Effector CD8-positive, alpha-beta T cell (primary cell): ENCODE measurements around the gene MACROH2A2.
"Not testable (repeated sequence)": the region's sequence is repeated elsewhere in the genome, so short reads cannot be mapped to it uniquely, and the experiment has no call there.

Experiments
- DNase-seq: peaks from one replicate; lab custom pipeline; 2025; lab: John Stamatoyannopoulos, UW

MACROH2A2 gene

DNA sequence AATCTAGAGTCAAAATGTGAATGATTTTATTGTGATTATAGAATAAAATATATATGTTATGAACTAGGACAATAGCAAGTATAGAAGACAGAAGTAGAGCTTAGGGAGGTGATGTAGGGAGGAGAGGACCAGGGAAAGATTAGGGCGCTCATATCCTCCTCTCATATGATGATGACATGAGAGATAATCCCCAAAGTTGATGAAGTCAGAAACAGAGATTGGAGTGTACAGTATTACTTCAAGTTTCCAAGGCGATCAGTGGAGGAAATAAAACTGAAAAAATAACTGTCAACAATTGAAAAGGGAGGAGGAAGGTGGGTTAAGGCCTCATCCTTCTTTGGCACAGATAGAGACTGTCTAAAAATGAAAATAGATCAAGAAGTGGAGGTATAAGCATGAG is 14.9 kb downstream of the MACROH2A2 start:
- no peak for DNase-seq

DNA sequence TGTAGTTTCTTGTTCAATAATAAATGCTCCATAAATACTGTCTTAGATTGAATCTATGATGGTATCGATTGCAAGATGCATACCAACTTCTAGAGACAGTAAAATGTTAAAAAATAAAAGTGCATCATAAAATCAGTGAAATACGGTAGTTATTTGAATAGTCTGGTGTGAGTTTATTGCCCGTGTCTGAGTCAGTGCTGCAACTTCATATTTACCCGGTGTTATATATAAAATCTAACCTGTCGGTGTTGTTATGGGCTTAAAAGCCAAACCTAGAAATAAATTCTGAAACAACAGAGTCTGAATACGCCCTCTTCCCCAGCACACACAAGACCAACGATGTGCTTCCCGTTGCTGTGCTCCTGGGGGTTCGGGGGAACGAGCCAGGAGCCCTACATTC is 16.3 kb downstream of the MACROH2A2 start:
- DNase-seq = no peak

DNA sequence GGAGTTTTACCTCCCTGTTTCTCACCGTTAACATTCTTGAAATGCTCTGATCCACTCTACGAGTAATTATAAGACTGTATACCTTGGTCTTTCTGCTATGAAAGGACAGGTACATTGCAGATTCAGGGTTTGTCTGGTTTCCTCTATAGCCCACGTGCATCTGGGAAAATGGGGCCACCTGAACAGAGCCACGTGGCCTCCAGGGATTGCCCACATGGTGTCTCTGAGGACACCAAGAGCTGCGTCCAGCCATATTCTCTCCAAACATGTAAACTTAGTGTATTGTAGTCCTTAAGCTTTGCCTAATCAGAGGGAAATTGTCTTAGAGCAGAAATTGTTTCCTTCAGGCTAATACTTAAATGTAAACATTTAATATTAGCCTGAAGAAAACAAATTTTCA is 16.7 kb downstream of the MACROH2A2 start:
- no peak for DNase-seq

DNA sequence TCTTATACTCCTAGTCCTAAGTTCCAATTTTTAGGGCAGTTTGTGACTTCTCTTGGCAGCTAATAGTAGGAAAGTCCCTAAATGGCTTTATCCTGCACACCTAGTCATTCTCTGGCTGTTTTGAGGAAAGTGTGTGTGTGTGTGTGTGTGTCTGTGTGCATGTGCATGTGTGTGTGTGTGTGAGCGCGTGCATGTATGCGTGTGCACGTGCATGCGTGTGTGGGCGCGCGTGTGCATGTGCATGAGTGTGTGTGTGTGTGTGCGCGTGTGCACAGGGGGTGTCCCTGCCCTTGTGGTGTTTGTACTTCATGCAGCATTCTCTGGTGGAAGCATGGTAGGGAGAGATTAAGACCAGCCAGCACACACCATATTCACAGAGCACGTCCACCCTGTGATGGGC is 18.2 kb downstream of the MACROH2A2 start:
- DNase-seq = no peak

DNA sequence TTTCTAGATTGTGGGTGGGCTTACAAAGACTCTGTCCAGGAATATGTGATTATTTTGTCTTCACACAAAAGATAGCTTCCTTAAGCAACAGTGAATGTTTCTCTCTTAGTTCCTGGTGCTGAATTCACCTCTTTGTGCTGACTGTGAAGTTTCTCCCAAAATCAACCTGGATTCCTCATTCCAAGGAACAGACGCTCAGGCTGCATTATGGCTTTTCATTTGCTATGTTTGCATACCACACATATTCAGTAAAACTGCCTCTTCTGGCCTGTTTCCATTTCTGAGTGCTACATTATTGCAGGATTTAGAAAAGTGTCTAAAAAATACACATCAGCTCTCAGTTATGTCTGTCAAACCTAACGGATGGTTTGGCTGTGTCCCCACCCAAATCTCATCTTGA is 21.5 kb downstream of the MACROH2A2 start:
- no peak for DNase-seq

- DNase-seq = no peak
Measured at GRCh38 chr10:70074971-70075370, 22.3 kb downstream of the MACROH2A2 start.

- no peak for DNase-seq
Measured at GRCh38 chr10:70078329-70078728, 25.7 kb downstream of the MACROH2A2 start.

DNA sequence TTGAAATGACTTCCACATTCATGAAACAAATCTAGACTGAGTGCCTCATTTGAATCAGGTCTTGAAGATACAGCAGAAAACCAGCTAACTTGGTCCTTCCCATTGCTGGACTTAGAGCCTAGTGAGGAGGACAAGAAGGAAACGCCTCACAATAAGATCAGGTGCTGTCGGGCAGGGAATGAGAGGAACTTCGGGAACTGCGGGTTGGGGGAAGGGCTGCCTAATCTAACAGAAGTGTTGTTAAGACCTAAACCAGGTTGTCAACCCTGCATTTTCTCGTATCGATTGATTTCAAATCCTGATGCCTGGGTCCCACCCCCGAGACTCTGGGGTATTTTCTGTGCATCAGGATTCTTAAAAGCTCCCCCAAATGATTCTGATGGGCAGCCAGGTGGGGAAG is 26.3 kb downstream of the MACROH2A2 start:
- no peak for DNase-seq

DNA sequence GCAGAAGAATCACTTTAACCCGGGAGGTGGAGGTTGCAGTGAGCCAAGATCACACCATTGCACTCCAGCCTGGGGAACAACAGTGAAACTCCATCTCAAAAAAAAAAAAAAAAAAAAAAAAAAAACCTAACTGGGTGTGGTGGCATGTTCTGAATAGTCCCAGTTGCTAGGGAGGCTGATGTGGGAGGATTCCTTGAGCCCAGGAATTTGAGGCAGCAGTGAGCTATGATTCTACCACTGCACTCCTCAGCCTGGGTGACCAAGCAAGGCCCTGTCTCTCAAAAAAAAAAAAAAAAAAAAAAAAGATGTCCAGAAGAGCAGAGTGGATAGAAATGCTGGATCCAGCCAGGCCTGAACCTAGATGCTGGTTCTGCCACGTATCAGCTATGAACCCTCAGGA is 28.1 kb downstream of the MACROH2A2 start:
- not testable (repeated sequence) for DNase-seq

GRCh38 chr10:70084189-70084588 is 31.5 kb downstream of the MACROH2A2 start:
- DNase-seq = no peak

- DNase-seq = no peak
Measured at GRCh38 chr10:70085975-70086613, 33.4 kb downstream of the MACROH2A2 start.

- DNase-seq = no peak
Measured at GRCh38 chr10:70087616-70088307, 35.1 kb downstream of the MACROH2A2 start.

- DNase-seq = no peak
Measured at GRCh38 chr10:70088308-70088698, 35.7 kb downstream of the MACROH2A2 start.

GRCh38 chr10:70090013-70090412 is 37.4 kb downstream of the MACROH2A2 start:
- DNase-seq = no peak

GRCh38 chr10:70090951-70091350 is 38.3 kb downstream of the MACROH2A2 start:
- no peak for DNase-seq

DNA sequence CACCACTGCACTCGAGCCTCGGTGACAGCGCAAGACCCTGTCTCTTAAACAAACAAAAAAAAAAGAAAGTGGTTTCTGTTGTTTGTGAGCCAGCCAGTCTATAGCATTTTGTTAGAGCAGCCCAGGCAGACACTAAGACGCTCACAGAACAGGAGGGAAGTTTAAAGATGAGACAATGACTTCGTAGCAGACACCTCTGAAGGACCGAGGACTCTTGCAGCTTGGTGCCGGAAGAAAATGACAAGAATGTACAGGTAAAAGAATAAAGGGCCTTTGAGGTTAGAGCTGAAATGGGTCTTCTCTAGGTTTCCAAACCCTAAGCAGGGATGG is 39.7 kb downstream of the MACROH2A2 start:
- DNase-seq = no peak

DNA sequence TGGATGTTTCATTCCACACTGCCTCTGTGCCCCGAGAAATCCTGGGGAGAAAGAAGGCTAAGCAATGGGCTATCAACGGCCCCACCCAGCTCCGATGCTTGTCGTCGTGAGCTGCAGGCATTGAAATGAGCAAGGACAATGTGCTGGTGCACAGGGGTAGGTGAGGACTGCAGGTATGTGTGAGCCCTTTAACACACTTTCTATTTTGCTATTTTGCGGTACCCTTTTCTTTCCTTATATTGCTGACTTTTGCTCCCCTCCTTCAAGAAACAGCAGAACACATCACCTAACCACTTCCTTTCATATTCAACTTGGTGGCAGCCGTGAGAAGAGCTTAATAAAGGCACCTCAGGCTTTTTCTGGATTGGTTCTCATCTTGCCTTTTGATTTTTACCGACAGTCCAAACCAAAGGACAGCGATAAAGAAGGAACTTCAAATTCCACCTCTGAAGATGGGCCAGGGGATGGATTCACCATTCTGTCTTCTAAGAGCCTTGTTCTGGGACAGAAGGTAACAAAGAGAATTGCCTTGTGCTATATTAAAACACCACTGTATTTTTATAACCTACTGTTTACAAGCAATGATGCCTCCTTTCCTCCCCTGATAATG is 40.8 kb downstream of the MACROH2A2 start:
- no peak for DNase-seq

DNA sequence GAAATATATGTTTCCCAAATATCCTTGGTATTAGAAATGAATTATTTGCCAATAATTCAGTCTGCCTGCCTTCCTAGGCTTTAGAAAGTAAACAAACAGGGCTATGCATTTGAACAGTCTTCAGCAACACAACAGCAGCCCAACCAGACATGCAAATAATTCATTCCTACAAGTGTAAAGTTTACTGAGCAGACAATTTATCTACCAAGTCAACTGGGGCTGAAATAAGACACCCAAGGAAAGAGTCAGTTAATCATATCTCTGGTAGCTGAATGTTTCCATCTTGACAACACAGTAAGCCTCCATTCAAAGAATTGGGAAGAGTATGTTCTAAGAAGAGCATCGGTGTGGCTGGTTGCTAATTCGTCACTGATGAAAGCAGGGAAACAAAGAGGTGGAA is 41.6 kb downstream of the MACROH2A2 start:
- DNase-seq = no peak

GRCh38 chr10:70096016-70096704 is 43.5 kb downstream of the MACROH2A2 start:
- DNase-seq = no peak

GRCh38 chr10:70096705-70097420 is 44.2 kb downstream of the MACROH2A2 start:
- no peak for DNase-seq

DNA sequence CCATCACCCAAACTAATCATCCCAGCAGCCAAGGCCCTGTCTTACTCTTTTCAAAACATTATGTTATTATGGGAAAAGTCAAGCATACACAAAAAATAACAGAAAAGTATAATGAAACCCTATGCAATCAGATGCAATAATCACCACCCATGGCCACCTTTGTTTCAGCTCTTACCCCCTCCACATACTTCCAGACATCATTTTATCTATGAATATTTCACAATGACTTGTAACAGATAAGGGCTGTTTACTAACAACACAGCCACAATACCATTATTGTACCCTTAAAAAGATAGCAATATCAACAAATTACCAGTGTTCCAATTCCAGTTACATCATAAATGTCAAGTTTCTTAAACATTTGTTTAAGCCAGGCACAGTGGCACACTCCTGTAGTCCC is 44.8 kb downstream of the MACROH2A2 start:
- no peak for DNase-seq

- DNase-seq = no peak
Measured at GRCh38 chr10:70098271-70098670, 45.6 kb downstream of the MACROH2A2 start.
